ENCODE data around the gene NLRC3.

Gene NLRC3

GRCh38 chr16:3578121-3578520, 918 bp upstream of the NLRC3 start:
- FAIRE-seq, result no peak

DNA sequence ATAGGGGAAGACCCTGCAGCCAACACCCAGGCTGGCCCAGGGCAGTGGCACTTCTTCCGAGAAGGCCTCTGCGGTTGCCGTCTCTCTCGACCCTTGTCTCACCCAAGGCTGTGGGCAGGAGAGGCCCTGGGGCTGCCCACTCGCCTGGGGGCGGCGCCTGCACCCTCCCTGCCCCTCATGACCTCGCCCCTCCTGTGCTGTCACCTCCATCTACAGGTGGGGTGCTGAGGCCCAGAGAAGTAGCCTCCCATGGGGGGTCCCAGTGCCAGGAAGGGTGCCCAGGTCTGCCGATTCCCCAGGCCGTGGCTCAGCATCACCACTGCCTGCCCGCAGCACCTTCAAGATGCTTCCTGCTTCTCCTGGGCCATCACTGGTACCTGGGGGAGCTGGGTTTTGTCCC, 992 bp downstream of the NLRC3 start:
- FAIRE-seq, result no peak

- FAIRE-seq, result no peak
Observed at GRCh38 chr16:3575491-3575890, 1.7 kb downstream of the NLRC3 start.

DNA sequence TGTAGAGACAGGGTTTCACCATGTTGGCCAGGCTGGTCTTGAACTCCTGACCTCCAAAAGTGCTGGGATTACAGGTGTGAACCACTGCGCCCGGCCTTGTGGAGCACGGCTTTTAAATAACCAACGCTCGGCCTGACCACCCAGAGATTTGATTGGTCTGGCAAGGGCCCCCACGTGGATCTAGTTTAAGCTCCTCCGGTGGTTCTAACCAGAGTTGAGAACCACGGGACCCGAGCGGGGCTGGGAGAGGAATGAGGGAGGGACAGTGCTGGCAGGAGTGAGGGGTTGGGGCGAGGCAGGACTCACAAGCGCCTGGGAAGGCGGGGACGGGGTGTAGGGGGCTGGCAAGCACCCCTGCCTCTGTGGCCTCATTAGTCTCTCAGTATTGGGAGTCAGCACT, 3.0 kb downstream of the NLRC3 start:
- FAIRE-seq, result no peak

DNA sequence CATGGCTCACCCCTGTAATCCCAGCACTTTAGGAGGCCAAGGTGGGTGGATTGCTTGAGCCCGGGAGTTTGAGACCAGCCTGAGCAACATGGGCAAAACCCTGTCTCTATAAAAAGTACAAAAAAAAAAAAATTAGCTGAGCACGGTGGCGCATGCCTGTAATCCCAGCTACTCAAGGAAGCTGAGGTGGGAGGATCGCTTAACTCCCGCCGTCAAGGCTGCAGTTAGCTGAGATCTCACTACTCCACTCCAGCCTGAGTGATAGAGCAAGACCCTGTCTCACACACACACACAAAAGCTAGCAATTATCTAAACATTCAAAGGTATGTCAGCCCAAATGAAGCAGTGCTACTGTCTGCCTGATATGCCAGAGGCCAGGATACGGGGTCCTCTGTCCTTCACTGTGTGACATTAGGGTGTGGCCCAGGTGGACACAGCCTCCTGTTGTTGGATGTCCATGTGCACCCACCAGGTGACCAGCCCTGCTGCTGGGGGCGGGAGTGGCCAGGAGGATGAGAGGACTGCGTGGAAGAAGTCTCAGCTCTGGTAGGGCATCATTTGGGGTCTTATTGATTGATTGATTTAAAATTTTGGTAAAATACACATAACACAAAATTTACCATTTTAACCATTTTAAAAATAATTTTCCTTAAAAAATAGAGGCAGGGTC, 3.9 kb downstream of the NLRC3 start:
- no peak for FAIRE-seq

- no peak for FAIRE-seq
Observed at GRCh38 chr16:3570420-3571062, 6.7 kb downstream of the NLRC3 start.

GRCh38 chr16:3569851-3570250, 7.4 kb downstream of the NLRC3 start:
- FAIRE-seq, result no peak

- FAIRE-seq, result no peak
Observed at GRCh38 chr16:3566990-3567389, 10.2 kb downstream of the NLRC3 start.

GRCh38 chr16:3564889-3565141, 12.4 kb downstream of the NLRC3 start:
- FAIRE-seq, result no peak

DNA sequence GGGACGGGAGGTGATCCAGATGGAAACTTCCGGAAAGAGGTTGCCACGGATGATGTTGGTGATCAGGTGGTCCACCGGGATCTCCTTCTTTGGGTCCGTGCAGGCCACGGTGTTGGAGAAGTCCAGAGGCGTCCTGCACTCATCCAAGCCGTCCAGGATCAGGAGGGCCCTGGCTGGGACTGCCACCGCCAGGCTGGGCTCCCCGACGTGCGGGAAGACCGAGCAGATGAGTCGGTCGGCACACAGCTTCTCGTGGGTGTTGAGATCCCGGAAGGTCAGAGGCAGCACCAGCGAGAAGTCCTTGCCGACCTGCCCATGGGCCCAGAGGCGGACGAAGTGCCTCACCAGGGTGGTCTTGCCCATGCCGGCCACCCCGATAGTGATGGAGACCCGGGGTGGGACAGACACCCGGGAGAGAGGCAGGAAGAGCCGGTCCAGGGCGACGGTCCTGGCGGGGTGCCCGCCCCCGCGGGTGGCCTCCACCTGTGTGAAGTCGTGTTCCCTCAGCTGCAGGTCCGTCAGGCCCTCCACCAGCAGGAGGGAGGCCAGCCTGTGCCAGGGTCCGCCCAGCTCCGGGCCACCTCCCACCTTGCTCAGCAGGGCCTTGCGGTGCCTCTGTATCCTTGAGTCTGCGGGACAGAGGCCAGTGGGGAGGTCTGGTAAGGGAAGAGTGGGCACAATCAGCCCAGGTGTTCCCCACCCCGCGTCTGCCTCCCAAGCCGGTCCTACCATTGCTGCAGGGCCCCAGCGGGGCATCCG, 12.9 kb downstream of the NLRC3 start:
- no peak for FAIRE-seq

GRCh38 chr16:3562914-3563480, 14.2 kb downstream of the NLRC3 start:
- no peak for FAIRE-seq

- FAIRE-seq, result no peak
Observed at GRCh38 chr16:3561626-3562025, 15.6 kb downstream of the NLRC3 start.

- no peak for FAIRE-seq
Observed at GRCh38 chr16:3554351-3554928, 22.8 kb downstream of the NLRC3 start.

- no peak for FAIRE-seq
Observed at GRCh38 chr16:3553138-3553923, 23.9 kb downstream of the NLRC3 start.

- FAIRE-seq, result no peak
Observed at GRCh38 chr16:3550851-3551847, 26.1 kb downstream of the NLRC3 start.

- no peak for FAIRE-seq
Observed at GRCh38 chr16:3549906-3550305, 27.3 kb downstream of the NLRC3 start.

- no peak for FAIRE-seq
Observed at GRCh38 chr16:3548859-3549258, 28.3 kb downstream of the NLRC3 start.

- FAIRE-seq, result no peak
Observed at GRCh38 chr16:3548445-3548844, 28.8 kb downstream of the NLRC3 start.

DNA sequence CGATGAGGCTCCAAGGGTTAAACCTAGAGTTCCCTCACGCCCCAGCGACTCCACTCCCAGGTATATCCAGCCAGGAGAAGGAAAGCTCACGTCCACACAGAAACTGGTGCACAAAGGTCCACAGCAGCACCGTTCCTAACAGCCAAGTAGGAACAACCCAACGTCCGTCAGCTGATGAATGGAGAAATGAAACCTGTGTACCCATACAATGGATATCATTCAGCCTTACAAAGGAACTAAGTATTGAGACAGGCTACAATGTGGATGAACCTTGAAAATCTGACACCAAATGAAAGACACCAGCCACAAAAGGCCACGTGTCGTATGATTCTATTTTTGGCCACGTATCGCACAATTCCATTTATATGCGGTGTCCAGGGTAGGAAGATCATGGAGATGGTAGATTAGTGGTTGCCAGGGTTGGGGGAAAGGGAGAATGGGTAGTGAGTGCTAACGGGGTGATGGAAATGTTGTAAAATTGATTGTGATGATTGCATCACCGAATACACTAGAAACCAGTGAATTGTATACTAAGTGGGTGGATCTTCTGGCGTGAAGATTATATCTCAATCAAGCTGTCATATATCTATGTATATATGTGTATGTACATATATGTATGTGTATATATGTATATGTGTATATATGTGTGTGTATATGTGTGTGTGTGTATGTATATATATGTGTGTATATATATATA, 30.1 kb downstream of the NLRC3 start:
- no peak for FAIRE-seq

DNA sequence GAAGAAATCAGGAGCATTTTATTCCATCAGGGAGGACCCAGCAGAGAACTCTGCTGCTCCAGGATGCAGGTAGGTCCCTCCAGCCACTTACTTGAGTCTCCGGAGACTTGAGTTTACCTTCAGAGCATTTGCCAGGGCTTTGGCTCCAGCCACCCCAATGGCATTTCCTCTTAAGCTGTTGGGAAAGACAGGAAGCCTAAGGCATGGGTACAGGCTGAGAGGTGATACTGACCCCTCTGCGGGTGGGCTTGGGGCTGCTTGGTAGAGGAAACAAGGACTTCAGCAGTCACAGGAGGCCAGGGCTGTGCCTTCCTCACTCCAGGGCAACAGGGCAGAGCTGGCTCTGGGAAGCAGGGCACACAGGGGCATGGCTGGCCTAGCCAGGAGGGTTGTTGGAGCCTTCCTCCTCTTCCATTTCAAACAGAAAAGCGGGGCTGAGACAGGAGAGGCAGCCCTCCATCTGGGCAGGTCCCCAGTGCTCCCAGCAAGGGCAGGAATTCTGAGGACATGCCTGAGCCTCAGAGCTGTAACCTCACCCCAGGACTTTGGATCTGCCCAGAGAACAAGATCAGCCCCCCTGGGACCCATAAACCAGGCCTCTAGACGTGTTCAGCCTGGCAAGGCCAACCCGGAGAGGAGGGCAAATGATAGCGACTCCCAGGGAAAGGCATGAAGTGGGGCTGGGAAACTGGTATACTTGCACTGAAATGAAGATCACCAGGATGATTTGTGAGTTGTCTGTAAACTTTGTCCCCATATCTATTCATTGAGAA, 34.4 kb downstream of the NLRC3 start:
- FAIRE-seq, result no peak

Data from G401.6 (cell line).